Right cardiac atrium (tissue), 5 donors: Measurements from ENCODE around the gene CMTM7. TPM values are rescaled to one million over a fixed set of nuclear protein-coding genes. Genes with fewer than 3 reads are reported as not detected.

Experiments
- ATAC-seq, 2 donors: fragments of 200-7000 bp; cut with Tn5 transposase; one replicate each; pipeline versions ENCODE4 v1.8.0 to v1.9.1; 2020; ENCODE audit warnings: moderate library complexity in 2 of 2, mild to moderate bottlenecking in 1 of 2
- DNase-seq, 3 donors: peaks; one replicate each; pipeline ENCODE4 v3.0.0-alpha.2; 2020
- H3K27ac ChIP-seq: one replicate; pipeline ENCODE4 v1.5.1; 2013; ENCODE audit warnings: mild to moderate bottlenecking, low read length, control low read depth, moderate library complexity
- H3K27me3 ChIP-seq: one replicate; pipeline ENCODE4 v1.6.1; 2013; ENCODE audit not compliant: control insufficient read depth, insufficient read depth
- H3K4me1 ChIP-seq: one replicate; pipeline ENCODE4 v1.6.1; 2013; ENCODE audit warnings: low read length; ENCODE audit not compliant: control insufficient read depth, insufficient read depth
- H3K4me3 ChIP-seq: one replicate; pipeline ENCODE4 v1.5.1; 2013; ENCODE audit warnings: low read length, control low read depth
- H3K9me3 ChIP-seq: one replicate; pipeline ENCODE4 v1.6.1; 2013; ENCODE audit warnings: low read length; ENCODE audit not compliant: control insufficient read depth
- WGBS: extraction: QIAGEN DNeasy Blood & Tissue Kit; methylation state at CpG from one replicate; pipeline ENCODE4 v1.1.7; 2013; 5-methylcytosine and 5-hydroxymethylcytosine counted together
- intact Hi-C, 4 donors: fragments of 100-400 bp; cut with DNase I; formaldehyde crosslinking; loops; one replicate each; pipeline versions ENCODE4 v1.11.0 to v1.14.0; 2022 to 2023
- polyA plus RNA-seq: library from polyadenylated mRNA; stranded (reverse); fragments of 200-250 nt; gene quantifications from one replicate; pipeline ENCODE4 v1.2.3, GENCODE V29; 2013
- total RNA-seq, 4 donors: library from RNA; stranded (reverse); fragmentation: NEBNext Ultra II Directional; extraction: Animal tissue kit (Norgen Biotek cat#: 25700); gene quantifications; one replicate each; pipeline ENCODE4 v1.2.1, GENCODE V29; 2021
- donor health status: healthy with polysubstance abuse.
- donor health status: DM: no; HTN: yes; CAD: no.
- donor health status: DM: no; HTN: no; CAD: no.
- donor health status: DM: no; HTN: yes; CAD: no; lungs with severe emphysema.
- donor health status: DM: yes; HTN: yes; CAD: no.

CMTM7 gene
- total and polyA plus RNA-seq, 5 donors: 4.8 to 8.4 (median 6.7) TPM

- H3K27me3 ChIP-seq: no peaks in the 10 kb centered on the region
- intact Hi-C loops: no loop called here
- DNase-seq (peak; percentile 86 to 95 (median 94)), ATAC-seq (peak; percentile 91 to 95)
- peak overlapping the region; percentile 8 for H3K4me3 ChIP-seq
- H3K27ac ChIP-seq: peak overlapping the region; percentile 55
- no peaks in the 10 kb centered on the region for H3K9me3 ChIP-seq
- WGBS: 2% methylated on average over 41 of the region's 41 CpGs
- H3K4me1 ChIP-seq: no peaks in the 10 kb centered on the region
Measured at GRCh38 chr3:32401556-32402081, 10.0 kb downstream of the CMTM7 start.

DNA sequence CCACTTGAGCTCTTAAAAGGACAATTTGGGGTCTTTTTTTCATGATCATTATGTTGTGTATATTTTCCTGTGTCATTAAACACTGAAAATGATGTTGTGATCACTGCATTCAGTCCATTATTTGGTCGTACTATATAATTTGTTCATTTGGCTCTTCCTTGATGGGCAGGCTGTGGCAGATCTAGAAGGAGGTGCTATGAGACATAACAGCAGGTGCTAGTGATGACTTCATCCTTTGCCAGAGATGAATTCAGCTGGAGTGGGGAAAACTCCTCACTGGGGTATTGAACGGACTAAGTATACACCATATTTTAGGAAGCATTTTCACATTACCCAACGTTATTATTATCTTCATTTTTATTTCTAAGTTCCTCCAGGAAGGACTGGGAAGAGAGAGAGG, 12.0 kb downstream of the CMTM7 start:
- no peaks in the 10 kb centered on the region for H3K4me1 ChIP-seq
- 78% methylated on average over 3 of the region's 3 CpGs for WGBS
- intact Hi-C loops: no loop called here

DNA sequence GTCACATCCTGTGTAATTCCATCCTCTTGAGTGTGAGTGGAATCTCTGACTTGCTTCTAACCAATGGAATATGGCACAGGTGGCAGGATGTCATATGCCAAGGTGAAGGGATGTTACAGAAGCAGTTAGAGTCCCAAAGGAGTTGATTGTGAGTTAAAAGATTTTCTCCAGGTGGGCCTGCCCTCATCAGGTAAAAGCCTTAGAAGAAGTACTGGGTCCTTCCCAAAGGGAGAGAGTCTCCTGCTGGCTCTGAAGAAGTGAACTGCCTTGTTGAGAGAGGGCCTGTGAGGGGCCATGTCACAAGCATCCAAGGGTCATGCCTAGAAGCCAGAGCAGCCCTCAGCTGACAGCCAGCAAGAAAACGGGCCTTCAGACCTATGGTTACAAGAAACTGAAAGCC, 13.1 kb downstream of the CMTM7 start:
- WGBS: 78% methylated on average over 1 of the region's 1 CpG
- intact Hi-C loops: no loop called here
- ATAC-seq (no peak), DNase-seq (no peak)
- H3K27ac ChIP-seq: no peak overlapping the region
- H3K9me3 ChIP-seq: no peaks in the 10 kb centered on the region
- no peaks in the 10 kb centered on the region for H3K4me1 ChIP-seq
- no peak overlapping the region for H3K4me3 ChIP-seq
- no peaks in the 10 kb centered on the region for H3K27me3 ChIP-seq

More for the DNA sequence above, 12.0 kb downstream of the CMTM7 start:
- ATAC-seq: no peak
- Histone ChIP-seq H3K9me3 (no peaks in the 10 kb centered on the region), H3K4me3 (no peak overlapping the region), H3K27me3 (no peaks in the 10 kb centered on the region), H3K27ac (no peak overlapping the region)
- no peak for DNase-seq

GRCh38 chr3:32405155-32405554, 13.5 kb downstream of the CMTM7 start:
- no peaks in the 10 kb centered on the region for H3K4me1 ChIP-seq
- no peak overlapping the region for H3K27ac ChIP-seq
- intact Hi-C loops: no loop called here
- no peak for ATAC-seq
- no peak overlapping the region for H3K4me3 ChIP-seq
- no peak for DNase-seq
- no peaks in the 10 kb centered on the region for H3K27me3 ChIP-seq
- no peaks in the 10 kb centered on the region for H3K9me3 ChIP-seq
- 28% methylated on average over 2 of the region's 2 CpGs for WGBS

DNA sequence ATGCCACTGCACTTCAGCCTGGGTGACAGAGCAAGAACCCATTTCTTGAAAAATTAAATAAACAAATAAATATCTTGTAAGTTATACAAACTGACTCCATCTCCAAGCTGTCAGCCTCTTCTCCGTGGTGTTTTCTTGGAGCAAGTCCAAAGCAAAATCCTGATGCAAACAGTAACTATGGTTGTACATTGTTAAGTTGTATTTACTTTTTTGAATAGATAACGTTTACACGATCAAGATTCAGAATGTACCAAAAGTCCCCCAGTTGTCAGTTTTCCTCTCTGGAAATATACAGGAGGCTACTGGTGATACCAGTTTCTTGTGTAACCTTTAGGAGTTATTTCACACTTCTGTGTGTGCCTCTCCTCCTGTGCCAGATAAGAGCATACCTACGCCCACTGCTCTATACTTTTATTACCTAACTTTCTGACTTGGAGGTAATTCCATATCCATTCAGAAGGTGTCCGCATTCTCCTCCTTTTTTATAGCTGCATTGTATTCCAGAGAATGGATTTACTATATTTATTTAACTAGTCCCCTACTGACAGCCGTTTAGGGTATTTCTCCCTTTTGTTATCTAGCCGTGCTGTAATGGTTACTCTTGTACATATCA, 14.2 kb downstream of the CMTM7 start:
- Histone ChIP-seq H3K4me3 (no peak overlapping the region), H3K27me3 (no peaks in the 10 kb centered on the region), H3K9me3 (no peaks in the 10 kb centered on the region), H3K4me1 (no peaks in the 10 kb centered on the region), H3K27ac (no peak overlapping the region)
- intact Hi-C loops: no loop called here
- 77% methylated on average over 7 of the region's 7 CpGs for WGBS
- no peak for DNase-seq
- ATAC-seq: no peak

DNA sequence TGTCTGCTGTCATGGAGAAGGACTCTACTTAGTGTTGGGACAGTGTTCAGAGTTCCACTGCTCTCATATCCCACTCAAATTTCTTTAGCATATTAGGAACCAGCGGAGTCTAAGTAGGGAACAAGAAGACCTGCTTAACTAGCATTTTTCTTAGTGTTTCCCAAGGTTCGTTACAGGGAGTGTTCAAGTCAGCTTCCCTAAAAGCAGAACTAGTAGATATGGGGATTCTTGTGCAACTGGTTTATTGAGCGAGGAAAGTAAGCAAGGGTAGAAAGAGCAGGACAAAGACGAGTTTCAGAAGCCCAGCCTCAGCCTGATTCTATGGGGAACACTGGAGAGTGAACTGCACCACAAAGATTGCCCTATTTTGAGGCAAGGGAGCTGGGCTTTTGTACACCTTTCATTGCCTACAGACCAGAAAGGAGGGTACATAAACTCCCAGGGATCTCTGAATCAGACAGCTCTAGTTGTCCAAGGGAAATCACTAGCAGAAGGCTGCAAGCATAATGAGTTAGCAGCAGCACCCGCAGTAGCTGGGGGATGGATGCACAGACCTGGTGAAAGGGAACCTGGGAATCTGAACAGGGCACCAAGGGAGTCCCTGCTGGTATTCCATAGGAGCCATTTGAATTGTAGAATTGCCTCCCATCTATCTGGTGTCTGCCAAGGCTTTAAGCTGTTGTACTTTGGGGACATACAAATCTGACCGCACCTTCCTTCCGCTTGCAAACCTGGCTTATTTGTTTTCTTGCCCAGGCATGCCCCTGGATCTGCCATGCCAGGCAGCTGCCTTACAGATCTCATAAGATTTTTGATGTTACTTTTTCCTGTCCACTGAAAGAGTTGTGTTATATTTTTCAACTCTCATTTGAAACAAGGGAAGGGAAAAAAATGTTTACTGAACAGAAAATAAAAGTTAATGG, 15.1 kb downstream of the CMTM7 start:
- Histone ChIP-seq H3K4me3 (no peak overlapping the region), H3K9me3 (no peaks in the 10 kb centered on the region), H3K4me1 (no peaks in the 10 kb centered on the region), H3K27ac (peak overlapping the region; percentile 41), H3K27me3 (no peaks in the 10 kb centered on the region)
- DNase-seq (no peak), ATAC-seq (peak in 1 of 2 donors; percentile 19)
- intact Hi-C loops: no loop called here
- WGBS: 87% methylated on average over 7 of the region's 7 CpGs

DNA sequence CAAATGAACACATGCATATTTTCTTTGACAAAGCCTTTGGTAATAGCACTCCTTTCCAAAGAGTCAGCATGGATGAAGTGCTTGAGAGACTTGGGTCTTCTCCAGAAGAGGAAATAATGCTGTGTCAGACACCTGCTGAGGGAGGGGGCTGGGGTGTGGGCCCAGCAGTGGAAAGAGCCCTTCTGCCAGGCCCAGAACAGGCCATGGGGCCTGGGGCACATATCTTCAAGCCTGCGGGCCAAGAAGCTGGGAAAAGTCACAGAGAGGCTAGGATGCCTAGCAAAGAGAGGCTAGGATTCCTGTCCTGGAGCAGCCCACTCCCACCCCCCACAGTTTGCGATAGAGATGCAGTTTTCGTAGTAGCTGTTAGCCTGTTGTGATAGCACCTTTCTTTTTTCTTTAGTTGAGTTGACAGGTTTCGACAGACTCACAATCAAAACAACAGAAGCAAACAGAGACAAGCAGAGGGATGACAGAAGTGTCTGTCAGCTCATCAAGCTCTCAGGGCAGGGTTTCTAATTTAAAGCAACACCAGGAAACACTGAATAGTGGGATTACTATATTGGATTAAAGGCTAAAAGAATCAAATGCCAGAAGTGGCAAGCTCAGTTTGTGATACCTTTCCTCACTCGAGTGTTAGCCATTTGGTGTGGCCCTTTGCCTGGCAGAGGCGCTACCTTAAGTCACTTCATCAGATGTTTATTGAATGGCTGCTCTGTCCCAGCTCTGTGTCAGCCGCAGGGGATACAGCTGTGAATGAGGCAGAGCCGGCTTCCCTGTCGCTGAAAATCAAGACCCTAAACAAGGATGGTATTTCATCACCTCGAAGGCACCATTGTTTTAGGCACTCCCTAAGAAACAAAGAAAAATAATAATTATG, 19.0 kb downstream of the CMTM7 start:
- 85% methylated on average over 10 of the region's 10 CpGs for WGBS
- intact Hi-C loops: no loop called here
- peaks cover 10% of the 10 kb centered on the region for H3K4me1 ChIP-seq
- DNase-seq (no peak), ATAC-seq (no peak)
- H3K27ac ChIP-seq: no peak overlapping the region
- no peaks in the 10 kb centered on the region for H3K27me3 ChIP-seq
- H3K4me3 ChIP-seq: no peak overlapping the region
- H3K9me3 ChIP-seq: no peaks in the 10 kb centered on the region

DNA sequence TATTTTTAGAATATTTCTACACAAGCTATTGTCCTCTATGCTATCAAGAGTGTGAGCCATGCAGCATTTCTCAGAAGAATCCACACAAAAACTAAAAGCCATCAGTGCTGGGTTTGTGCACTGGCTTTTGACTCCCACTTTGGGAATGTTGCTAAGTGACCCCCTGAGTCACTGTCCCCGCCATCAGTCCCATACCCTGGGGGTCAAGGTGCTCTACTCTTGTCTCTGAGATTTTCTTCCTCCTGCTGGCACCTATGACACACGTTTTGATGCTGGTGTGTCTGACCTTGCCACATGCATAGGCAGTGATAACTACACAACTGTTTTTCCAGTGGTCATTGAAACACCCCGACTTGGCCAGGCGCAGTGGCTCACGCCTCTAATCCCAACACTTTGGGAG, 19.8 kb downstream of the CMTM7 start:
- Histone ChIP-seq H3K27me3 (no peaks in the 10 kb centered on the region), H3K27ac (no peak overlapping the region), H3K9me3 (no peaks in the 10 kb centered on the region), H3K4me3 (no peak overlapping the region), H3K4me1 (peaks cover 10% of the 10 kb centered on the region)
- intact Hi-C loops: no loop called here
- DNase-seq: no peak
- WGBS: 89% methylated on average over 5 of the region's 5 CpGs
- no peak for ATAC-seq

- Histone ChIP-seq H3K4me1 (peaks cover 10% of the 10 kb centered on the region), H3K9me3 (no peaks in the 10 kb centered on the region), H3K27ac (no peak overlapping the region), H3K4me3 (no peak overlapping the region), H3K27me3 (no peaks in the 10 kb centered on the region)
- intact Hi-C loops: no loop called here
- ATAC-seq (no peak), DNase-seq (no peak)
- 96% methylated on average over 3 of the region's 3 CpGs for WGBS
Measured at GRCh38 chr3:32412887-32413286, 21.2 kb downstream of the CMTM7 start.

- ATAC-seq (no peak), DNase-seq (no peak)
- Histone ChIP-seq H3K27ac (peak overlapping the region; percentile 58), H3K4me3 (no peak overlapping the region), H3K9me3 (no peaks in the 10 kb centered on the region), H3K27me3 (no peaks in the 10 kb centered on the region), H3K4me1 (peaks cover 10% of the 10 kb centered on the region)
- WGBS: 69% methylated on average over 10 of the region's 10 CpGs
- intact Hi-C loops: no loop called here
Measured at GRCh38 chr3:32413845-32414521, 22.3 kb downstream of the CMTM7 start.
